HG03558 (cell line): ENCODE measurements around the gene CGN.

ENCODE experiments used
- ATAC-seq: cut with Tn5 transposase; IDR thresholded peaks from one replicate; pipeline ENCODE4 v1.9.1; 2021; ENCODE audit warnings: moderate number of reproducible peaks; ENCODE audit not compliant: unreplicated experiment; ENCODE audit errors: extremely low read depth

Gene CGN

GRCh38 chr1:151495316-151495715 lies 15.9 kb upstream of the CGN start:
- no peak for ATAC-seq

- no peak for ATAC-seq
Observed at GRCh38 chr1:151499365-151499764, 11.8 kb upstream of the CGN start.

GRCh38 chr1:151499930-151500329 lies 11.3 kb upstream of the CGN start:
- ATAC-seq: no peak

- ATAC-seq: no peak
Observed at GRCh38 chr1:151501474-151501873, 9.7 kb upstream of the CGN start.

GRCh38 chr1:151502035-151502700 lies 9.0 kb upstream of the CGN start:
- ATAC-seq: no peak

GRCh38 chr1:151502859-151503780 lies 8.1 kb upstream of the CGN start:
- no peak for ATAC-seq

- ATAC-seq: no peak
Observed at GRCh38 chr1:151504252-151504651, 6.9 kb upstream of the CGN start.

GRCh38 chr1:151504759-151505158 lies 6.4 kb upstream of the CGN start:
- no peak for ATAC-seq

GRCh38 chr1:151508833-151509232 lies 2.4 kb upstream of the CGN start:
- ATAC-seq: no peak

GRCh38 chr1:151509350-151510019 lies 1.7 kb upstream of the CGN start:
- no peak for ATAC-seq

GRCh38 chr1:151510020-151510405 lies 1.2 kb upstream of the CGN start:
- no peak for ATAC-seq

- no peak for ATAC-seq
Observed at GRCh38 chr1:151510614-151510956, 602 bp upstream of the CGN start.

- ATAC-seq: no peak
Observed at GRCh38 chr1:151511636-151512215, 539 bp downstream of the CGN start.

- no peak for ATAC-seq
Observed at GRCh38 chr1:151512326-151512725, 1.1 kb downstream of the CGN start.

- no peak for ATAC-seq
Observed at GRCh38 chr1:151512801-151513625, 1.8 kb downstream of the CGN start.

GRCh38 chr1:151513626-151514121 lies 2.5 kb downstream of the CGN start:
- no peak for ATAC-seq

GRCh38 chr1:151514366-151514765 lies 3.2 kb downstream of the CGN start:
- no peak for ATAC-seq

GRCh38 chr1:151515265-151515664 lies 4.1 kb downstream of the CGN start:
- no peak for ATAC-seq

- no peak for ATAC-seq
Observed at GRCh38 chr1:151516031-151516511, 4.9 kb downstream of the CGN start.

- no peak for ATAC-seq
Observed at GRCh38 chr1:151518431-151518830, 7.2 kb downstream of the CGN start.
